Stimulated activated CD4-positive, alpha-beta T cell treated with anti-CD3 and anti-CD28 coated beads, Interleukin-15, amount 100 ng/mL, for 24 hours (primary cell): ENCODE results near the gene VPS54.
A peak's percentile ranks its signal among the peaks of the same experiment; 100 is the strongest.

Experiments used
- DNase-seq: peaks from one replicate; pipeline ENCODE4 v3.0.0-alpha.2; 2020

VPS54 gene

GRCh38 chr2:63893163-63893562 is 126.1 kb downstream of the VPS54 start:
- no peak for DNase-seq

GRCh38 chr2:63891488-63892030 is 127.7 kb downstream of the VPS54 start:
- no peak for DNase-seq

- DNase-seq: no peak
Observed at GRCh38 chr2:63890678-63891077, 128.6 kb downstream of the VPS54 start.

GRCh38 chr2:63888490-63889402 is 130.5 kb downstream of the VPS54 start:
- peak; percentile 56 for DNase-seq

- DNase-seq: no peak
Observed at GRCh38 chr2:63888053-63888452, 131.2 kb downstream of the VPS54 start.

- DNase-seq: no peak
Observed at GRCh38 chr2:63886445-63886844, 132.8 kb downstream of the VPS54 start.

- no peak for DNase-seq
Observed at GRCh38 chr2:63882395-63883105, 136.7 kb downstream of the VPS54 start.

GRCh38 chr2:63881205-63881604 is 138.0 kb downstream of the VPS54 start:
- DNase-seq: no peak

- DNase-seq: no peak
Observed at GRCh38 chr2:63880625-63881024, 138.6 kb downstream of the VPS54 start.

- DNase-seq: no peak
Observed at GRCh38 chr2:63879876-63880433, 139.3 kb downstream of the VPS54 start.

GRCh38 chr2:63878486-63878885 is 140.7 kb downstream of the VPS54 start:
- DNase-seq: no peak

GRCh38 chr2:63876311-63876710 is 142.9 kb downstream of the VPS54 start:
- no peak for DNase-seq

- no peak for DNase-seq
Observed at GRCh38 chr2:63875559-63876245, 143.5 kb downstream of the VPS54 start.

- DNase-seq: no peak
Observed at GRCh38 chr2:63875131-63875527, 144.1 kb downstream of the VPS54 start.

GRCh38 chr2:63874204-63875130 is 144.8 kb downstream of the VPS54 start:
- DNase-seq: no peak

GRCh38 chr2:63872571-63873328 is 146.5 kb downstream of the VPS54 start:
- DNase-seq: no peak

- DNase-seq: no peak
Observed at GRCh38 chr2:63871864-63872263, 147.4 kb downstream of the VPS54 start.

GRCh38 chr2:63870679-63871078 is 148.5 kb downstream of the VPS54 start:
- no peak for DNase-seq

- no peak for DNase-seq
Observed at GRCh38 chr2:63866009-63866709, 153.1 kb downstream of the VPS54 start.

GRCh38 chr2:63865159-63865799 is 153.9 kb downstream of the VPS54 start:
- no peak for DNase-seq
